Retinal pigment epithelial cell (primary cell): ENCODE results near the gene CACNA1G.

Source experiments
- DNase-seq: peaks from one replicate; pipeline ENCODE4 v3.0.0-alpha.2; 2010; ENCODE audit warnings: low read depth
- H3K4me3 ChIP-seq: 2 replicates; pipeline ENCODE4 v1.5.1; 2011; ENCODE audit warnings: mild to moderate bottlenecking, low read length, control low read depth, moderate library complexity
- CTCF ChIP-seq: conservative IDR thresholded peaks from 2 replicates; pipeline ENCODE4 v1.5.1; 2011; ENCODE audit warnings: low read depth, low read length, control low read depth, inconsistent platforms

The CACNA1G gene

GRCh38 chr17:50607522-50608175, 47.1 kb downstream of the CACNA1G start:
- no peak for DNase-seq
- no peak for TF ChIP-seq CTCF

DNA sequence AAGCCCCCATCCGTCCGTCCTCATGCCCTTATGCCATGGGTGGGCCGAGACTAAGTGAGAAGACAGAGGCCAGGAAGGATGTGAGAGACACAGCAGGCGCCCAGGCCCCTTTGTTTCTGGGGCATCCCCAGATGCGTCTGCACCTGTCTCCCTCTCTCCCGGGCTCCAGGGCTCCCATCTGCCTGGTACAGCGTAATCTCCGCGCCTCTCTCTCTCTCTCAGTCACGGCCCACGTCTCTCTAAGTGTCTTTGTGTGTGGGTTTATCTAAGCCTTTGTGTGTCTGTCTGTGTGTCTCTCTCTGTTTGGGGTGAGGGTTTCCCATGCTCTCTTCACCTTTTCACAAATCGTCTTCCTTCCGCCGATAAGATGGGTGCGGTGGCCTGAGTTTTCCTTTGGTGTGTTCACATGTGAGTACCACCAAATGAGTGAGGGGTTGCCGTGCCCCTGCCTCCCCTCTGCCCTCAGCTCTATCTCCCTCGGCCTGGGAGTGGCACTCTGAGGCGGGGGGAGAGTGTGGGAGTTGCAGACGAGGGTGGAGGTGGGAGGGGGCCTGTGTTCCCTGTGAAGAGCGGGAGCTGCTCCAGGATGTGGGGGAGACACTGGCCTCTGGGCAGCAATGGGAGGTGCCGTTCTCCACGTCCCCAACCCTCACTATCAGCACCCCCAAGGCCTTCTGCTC, 48.3 kb downstream of the CACNA1G start:
- no peak for TF ChIP-seq CTCF
- no peak for DNase-seq
- no peak overlapping the region for H3K4me3 ChIP-seq

More at GRCh38 chr17:50607522-50608175, 47.1 kb downstream of the CACNA1G start:
- H3K4me3 ChIP-seq = no peak overlapping the region

DNA sequence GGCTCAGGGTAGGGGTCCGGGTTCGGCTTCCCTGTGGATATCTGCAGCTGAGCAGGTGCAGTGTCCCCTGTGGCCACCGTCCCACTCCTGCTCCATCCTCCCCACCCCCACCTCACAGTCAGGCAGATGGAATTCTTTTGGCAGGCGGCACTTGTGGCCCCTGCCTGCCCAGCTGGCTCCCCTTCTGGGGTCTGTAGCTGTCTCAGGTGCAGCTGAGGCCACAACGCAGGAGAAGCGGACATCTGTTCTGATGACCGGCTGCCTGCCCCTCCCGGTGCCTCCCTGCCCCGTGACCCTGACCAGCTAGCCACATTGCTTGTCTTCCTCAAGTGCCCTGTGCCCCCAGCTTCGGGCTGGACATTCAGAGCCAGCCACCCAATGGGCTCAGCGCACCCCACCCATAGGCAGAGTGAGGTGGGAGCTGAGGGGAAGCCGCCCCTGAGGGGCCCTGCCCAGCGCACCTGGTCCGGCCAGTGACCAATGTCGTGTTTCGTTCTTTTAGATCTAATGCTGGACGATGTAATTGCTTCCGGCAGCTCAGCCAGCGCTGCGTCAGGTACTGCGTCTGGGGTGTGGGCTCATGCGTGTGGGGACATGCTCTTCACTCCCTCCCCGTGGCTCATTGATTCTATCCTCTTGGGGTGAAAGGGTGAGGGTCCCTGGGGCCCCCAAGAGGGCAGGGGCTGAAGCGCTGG, 49.0 kb downstream of the CACNA1G start:
- no peak for DNase-seq
- no peak for TF ChIP-seq CTCF
- no peak overlapping the region for H3K4me3 ChIP-seq

DNA sequence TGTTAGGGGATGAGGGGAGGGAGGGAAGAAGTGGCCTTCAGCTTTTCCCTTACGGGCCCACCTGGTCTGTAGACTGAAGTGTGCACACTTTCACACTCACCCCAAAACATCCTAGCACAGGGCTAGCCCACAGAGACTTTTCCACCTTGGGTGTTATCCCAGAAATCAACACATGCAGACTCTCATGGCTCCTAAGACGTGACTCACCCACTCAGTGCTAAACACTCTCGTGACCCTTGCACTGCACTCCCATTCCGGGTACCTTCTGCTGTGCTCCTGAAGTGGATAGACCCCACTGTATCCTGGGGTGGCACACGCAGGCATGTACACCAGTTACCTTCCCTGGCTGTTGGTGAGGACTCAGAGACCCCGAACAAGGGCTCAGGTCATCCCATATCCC, 51.1 kb downstream of the CACNA1G start:
- no peak for TF ChIP-seq CTCF
- DNase-seq = no peak
- no peak overlapping the region for H3K4me3 ChIP-seq

GRCh38 chr17:50612281-50612680, 51.8 kb downstream of the CACNA1G start:
- H3K4me3 ChIP-seq = no peak overlapping the region
- no peak for TF ChIP-seq CTCF
- DNase-seq = no peak

- peak; percentile 33 for TF ChIP-seq CTCF
- H3K4me3 ChIP-seq = no peak overlapping the region
- no peak for DNase-seq
Measured at GRCh38 chr17:50613007-50613992, 52.8 kb downstream of the CACNA1G start.
